ENCODE measurements around the gene TBC1D7. TPM values are rescaled to one million over a fixed set of nuclear protein-coding genes. Genes with fewer than 3 reads are reported as not detected.
A peak's percentile ranks its signal among the peaks of the same experiment; 100 is the strongest.

TBC1D7 gene
- total RNA-seq, 1 donor from 2014 or later: 34.7 TPM

DNA sequence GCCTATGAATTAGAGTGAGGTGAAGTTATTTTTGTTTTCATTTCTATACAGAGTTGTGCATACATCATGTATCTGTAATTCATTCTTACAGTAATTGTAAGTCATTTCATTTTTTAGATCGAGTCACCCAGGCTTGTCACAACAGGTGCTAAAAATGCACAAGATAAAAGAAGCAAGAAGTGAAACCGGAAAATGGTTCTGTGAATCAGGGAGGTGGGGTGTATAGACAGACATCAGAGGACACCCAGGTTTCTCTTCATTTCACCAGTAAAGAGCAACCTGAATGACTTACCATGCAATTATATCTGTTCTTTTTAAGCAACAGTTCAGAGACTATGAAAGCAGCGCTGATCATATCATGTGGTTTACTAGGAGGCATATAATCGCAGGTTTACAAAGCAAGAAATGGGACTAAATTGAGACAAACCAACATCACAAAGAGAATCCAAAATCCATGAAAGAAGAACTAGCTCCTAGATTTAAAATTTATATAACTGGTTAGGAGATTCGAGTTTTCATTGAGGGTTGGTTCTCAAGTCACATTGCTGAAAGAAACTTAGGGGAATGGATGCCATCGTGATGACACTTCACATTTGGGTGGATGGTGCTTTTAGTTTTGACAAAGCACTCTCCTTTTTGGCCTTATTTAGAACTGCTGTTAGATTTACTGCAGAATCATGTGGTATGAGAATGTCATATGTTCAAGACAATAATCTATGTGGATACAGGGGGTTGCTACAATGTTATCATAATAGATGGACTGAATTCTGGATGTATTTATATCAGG, 27.9 kb upstream of the TBC1D7 start:
- no peaks in the 10 kb centered on the region for H3K36me3 Mint-ChIP-seq (ENCODE audit: insufficient read depth)
- peaks cover 1% of the 10 kb centered on the region for H3K4me1 Mint-ChIP-seq (ENCODE audit: low read depth)
- no peak for DNase-seq (ENCODE audit: low spot score, unreplicated experiment)
- no peaks in the 10 kb centered on the region for H3K9me3 Mint-ChIP-seq (ENCODE audit: low read depth)
- TF ChIP-seq, protein P1, sequence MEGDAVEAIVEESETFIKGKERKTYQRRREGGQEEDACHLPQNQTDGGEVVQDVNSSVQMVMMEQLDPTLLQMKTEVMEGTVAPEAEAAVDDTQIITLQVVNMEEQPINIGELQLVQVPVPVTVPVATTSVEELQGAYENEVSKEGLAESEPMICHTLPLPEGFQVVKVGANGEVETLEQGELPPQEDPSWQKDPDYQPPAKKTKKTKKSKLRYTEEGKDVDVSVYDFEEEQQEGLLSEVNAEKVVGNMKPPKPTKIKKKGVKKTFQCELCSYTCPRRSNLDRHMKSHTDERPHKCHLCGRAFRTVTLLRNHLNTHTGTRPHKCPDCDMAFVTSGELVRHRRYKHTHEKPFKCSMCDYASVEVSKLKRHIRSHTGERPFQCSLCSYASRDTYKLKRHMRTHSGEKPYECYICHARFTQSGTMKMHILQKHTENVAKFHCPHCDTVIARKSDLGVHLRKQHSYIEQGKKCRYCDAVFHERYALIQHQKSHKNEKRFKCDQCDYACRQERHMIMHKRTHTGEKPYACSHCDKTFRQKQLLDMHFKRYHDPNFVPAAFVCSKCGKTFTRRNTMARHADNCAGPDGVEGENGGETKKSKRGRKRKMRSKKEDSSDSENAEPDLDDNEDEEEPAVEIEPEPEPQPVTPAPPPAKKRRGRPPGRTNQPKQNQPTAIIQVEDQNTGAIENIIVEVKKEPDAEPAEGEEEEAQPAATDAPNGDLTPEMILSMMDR (IDR thresholded peaks at IDR 0.05; ENCODE audit: unreplicated experiment): no peak
- peak overlapping the region; percentile 62 for H3K27ac Mint-ChIP-seq
- H3K4me3 Mint-ChIP-seq (ENCODE audit: low read depth): no peak overlapping the region
- H3K27me3 Mint-ChIP-seq: peaks cover 21% of the 10 kb centered on the region

DNA sequence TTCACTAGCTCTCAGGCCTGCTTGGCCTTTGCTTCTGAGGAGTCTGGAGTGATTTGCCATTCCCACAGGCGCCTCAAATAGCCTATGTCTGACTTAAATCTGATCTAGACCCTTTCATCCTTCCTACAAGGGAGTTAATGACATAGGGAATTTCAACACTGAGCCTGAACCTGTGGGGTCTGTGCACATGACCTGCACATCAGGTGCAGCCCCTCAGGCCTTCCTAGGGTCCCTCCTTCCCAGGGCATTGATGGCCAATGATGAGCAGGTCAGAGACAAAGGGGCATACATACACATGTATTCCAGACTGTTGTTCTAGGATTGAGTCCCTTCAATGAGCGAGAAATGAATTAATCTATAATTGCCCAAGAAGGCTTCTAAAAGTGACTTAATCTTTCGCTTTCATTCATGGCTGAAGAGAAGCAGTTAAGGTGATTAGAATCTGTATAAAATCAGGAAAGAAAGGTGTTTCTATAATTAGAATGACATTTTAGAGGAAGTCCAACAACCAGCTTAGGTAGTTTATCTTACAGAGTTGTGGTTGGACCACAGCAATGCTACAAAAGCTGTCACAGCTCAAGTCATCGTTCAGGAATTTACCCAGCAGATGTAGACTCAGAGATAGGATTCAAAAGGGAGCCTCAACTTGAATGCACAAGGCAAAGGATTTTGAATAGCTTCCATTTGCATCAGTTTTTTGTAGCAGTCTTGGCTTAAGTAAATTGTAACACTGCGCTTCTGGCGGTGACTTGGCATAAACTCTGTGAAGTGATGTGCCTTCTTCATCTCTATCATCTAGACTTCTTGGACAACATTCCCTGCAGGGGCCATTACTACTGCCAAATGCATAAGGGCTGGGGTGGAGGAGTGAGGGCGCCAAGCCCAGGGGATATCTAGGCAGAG, 27.0 kb upstream of the TBC1D7 start:
- Mint-ChIP-seq H3K27ac (peak overlapping the region; percentile 62), H3K27me3 (peaks cover 21% of the 10 kb centered on the region), H3K4me3 (ENCODE audit: low read depth) (no peak overlapping the region), H3K4me1 (ENCODE audit: low read depth) (peaks cover 1% of the 10 kb centered on the region), H3K36me3 (ENCODE audit: insufficient read depth) (no peaks in the 10 kb centered on the region), H3K9me3 (ENCODE audit: low read depth) (no peaks in the 10 kb centered on the region)
- TF ChIP-seq, protein P1 (IDR thresholded peaks at IDR 0.05; ENCODE audit: unreplicated experiment): no peak
- no peak for DNase-seq (ENCODE audit: low spot score, unreplicated experiment)

DNA sequence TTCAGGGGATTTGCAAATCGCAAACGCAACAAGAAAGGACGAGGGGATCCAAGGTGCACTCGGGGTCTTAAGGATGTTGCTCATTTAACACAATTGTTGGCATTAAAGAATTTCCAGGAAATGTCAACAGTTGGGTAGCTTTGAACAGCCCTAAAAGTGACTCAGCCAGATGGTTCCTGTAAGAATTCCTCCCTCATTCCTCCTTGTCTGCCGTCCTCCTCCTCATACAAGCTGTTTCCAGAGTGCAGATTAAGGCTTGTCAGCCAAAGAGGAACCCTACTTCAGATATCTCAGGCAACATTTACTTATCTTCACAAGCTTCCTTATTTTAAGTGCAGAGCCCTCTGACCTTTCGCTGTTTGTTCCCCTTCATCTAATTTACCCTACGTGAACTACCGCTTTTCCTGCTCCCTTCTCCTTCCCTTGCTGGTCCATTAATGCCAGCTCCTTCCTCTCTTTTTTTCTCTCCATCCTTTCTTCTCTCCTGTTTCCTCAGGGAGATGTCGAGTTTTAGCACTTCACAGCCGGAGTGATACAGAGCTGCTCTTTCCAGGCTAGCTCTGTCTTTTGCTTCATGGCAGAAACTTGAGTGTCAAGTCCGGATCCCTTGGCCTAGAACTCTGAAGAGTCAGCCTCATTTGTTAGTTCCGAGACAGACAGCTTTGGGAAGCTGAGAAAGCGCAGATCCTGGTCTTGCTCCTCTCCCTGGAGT, 26.1 kb upstream of the TBC1D7 start:
- H3K27ac Mint-ChIP-seq: no peak overlapping the region
- TF ChIP-seq, protein P1 (IDR thresholded peaks at IDR 0.05; ENCODE audit: unreplicated experiment): no peak
- no peak overlapping the region for H3K4me3 Mint-ChIP-seq (ENCODE audit: low read depth)
- H3K4me1 Mint-ChIP-seq (ENCODE audit: low read depth): peaks cover 1% of the 10 kb centered on the region
- DNase-seq (ENCODE audit: low spot score, unreplicated experiment): no peak
- peaks cover 21% of the 10 kb centered on the region for H3K27me3 Mint-ChIP-seq
- H3K36me3 Mint-ChIP-seq (ENCODE audit: insufficient read depth): no peaks in the 10 kb centered on the region
- H3K9me3 Mint-ChIP-seq (ENCODE audit: low read depth): no peaks in the 10 kb centered on the region

DNA sequence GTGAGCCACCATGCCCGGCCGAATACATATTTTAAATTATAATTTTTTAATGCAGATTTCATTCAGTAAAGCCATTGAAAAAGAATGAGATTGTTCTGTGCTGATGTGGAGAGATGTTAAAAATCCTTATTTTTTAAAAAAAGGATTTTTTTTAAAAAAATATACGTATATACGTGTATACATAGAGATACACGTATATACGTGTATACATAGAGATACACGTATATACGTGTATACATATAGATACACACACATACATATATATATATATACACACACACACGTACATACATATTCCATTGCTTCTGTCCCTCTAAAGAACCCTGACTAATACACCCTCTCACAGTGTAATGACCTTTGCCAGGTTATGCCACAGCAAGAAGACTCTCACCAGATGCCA, 23.8 kb upstream of the TBC1D7 start:
- no peak overlapping the region for H3K27ac Mint-ChIP-seq
- no peaks in the 10 kb centered on the region for H3K9me3 Mint-ChIP-seq (ENCODE audit: low read depth)
- peaks cover 1% of the 10 kb centered on the region for H3K4me1 Mint-ChIP-seq (ENCODE audit: low read depth)
- H3K4me3 Mint-ChIP-seq (ENCODE audit: low read depth): no peak overlapping the region
- TF ChIP-seq, protein P1 (IDR thresholded peaks at IDR 0.05; ENCODE audit: unreplicated experiment): no peak
- no peaks in the 10 kb centered on the region for H3K36me3 Mint-ChIP-seq (ENCODE audit: insufficient read depth)
- peaks cover 21% of the 10 kb centered on the region for H3K27me3 Mint-ChIP-seq
- DNase-seq (ENCODE audit: low spot score, unreplicated experiment): no peak

DNA sequence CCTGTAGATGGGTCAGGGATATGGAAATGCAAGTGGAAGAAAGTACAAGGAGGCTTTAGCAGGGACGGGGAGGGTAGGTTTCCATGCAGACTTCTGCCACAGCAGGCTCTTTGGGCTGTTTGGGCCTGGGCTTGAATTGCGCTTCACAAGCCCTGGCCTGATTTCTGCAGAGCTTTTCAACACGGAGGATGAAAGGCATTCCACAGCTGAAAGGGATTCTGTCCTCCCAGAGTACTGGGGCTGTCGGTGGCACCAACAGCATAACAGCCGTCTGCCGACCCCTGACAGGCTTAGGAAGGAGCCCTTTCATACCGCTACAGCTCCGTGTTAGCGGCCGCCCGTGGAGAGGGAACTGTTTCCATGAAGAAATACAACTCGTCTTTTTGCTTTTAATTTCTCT, 22.9 kb upstream of the TBC1D7 start:
- Mint-ChIP-seq H3K27ac (no peak overlapping the region), H3K4me3 (ENCODE audit: low read depth) (no peak overlapping the region), H3K4me1 (ENCODE audit: low read depth) (peaks cover 1% of the 10 kb centered on the region), H3K36me3 (ENCODE audit: insufficient read depth) (no peaks in the 10 kb centered on the region), H3K27me3 (peaks cover 16% of the 10 kb centered on the region), H3K9me3 (ENCODE audit: low read depth) (no peaks in the 10 kb centered on the region)
- DNase-seq (ENCODE audit: low spot score, unreplicated experiment): no peak
- TF ChIP-seq, protein P1 (IDR thresholded peaks at IDR 0.05; ENCODE audit: unreplicated experiment): no peak

Data from progenitor cell of endocrine pancreas (in vitro differentiated cells).